ENCODE results near the gene SKA3. TPM values are rescaled to one million over a fixed set of nuclear protein-coding genes. Genes with fewer than 3 reads are reported as not detected.
"Not testable (repeated sequence)": the region's sequence is repeated elsewhere in the genome, so short reads cannot be mapped to it uniquely, and the experiment has no call there.

The SKA3 gene
- polyA plus RNA-seq, 1 donor (not counting 4 experiments of a cell fraction or from before 2014, with no cell fraction given): 13.4 TPM

GRCh38 chr13:21194756-21195155 is 18.4 kb upstream of the SKA3 start:
- H3K4me1 ChIP-seq (ENCODE audit: control insufficient read depth, extremely low read depth, insufficient read depth, low read length); dilution Hi-C loops (cut with MboI; ENCODE audit: extremely low pct_ligation_motif_present, low sequenced_read_pairs); H3K9me1 ChIP-seq (ENCODE audit: control insufficient read depth, extremely low read depth, insufficient read depth, low read length); H3K79me2 ChIP-seq (ENCODE audit: control insufficient read depth, insufficient read depth, low read length); H3K9me3 ChIP-seq (ENCODE audit: control insufficient read depth, low read depth, low read length); H3K4me3 ChIP-seq (ENCODE audit: control insufficient read depth in 2 of 3, extremely low read depth in 1 of 3, insufficient read depth in 2 of 3, low read depth in 1 of 3, low read length in 3 of 3); H2AFZ ChIP-seq (ENCODE audit: control insufficient read depth, low read length); H3K27ac ChIP-seq (ENCODE audit: control insufficient read depth, insufficient read depth, low read length); FAIRE-seq; DNase-seq (ENCODE audit: low read depth, low spot score); H3K9ac ChIP-seq (ENCODE audit: control insufficient read depth, extremely low read depth, insufficient read depth, low read length); H4K20me1 ChIP-seq (ENCODE audit: control insufficient read depth, extremely low read depth, insufficient read depth, low read length); H3K27me3 ChIP-seq (ENCODE audit: control insufficient read depth, extremely low read depth, insufficient read depth, low read length); H3K36me3 ChIP-seq (ENCODE audit: control insufficient read depth in 2 of 2, extremely low read depth in 1 of 2, insufficient read depth in 2 of 2, low read length in 2 of 2); H3K4me2 ChIP-seq (ENCODE audit: control insufficient read depth, extremely low read depth, insufficient read depth, low read depth, low read length): not testable (repeated sequence)

- DNase-seq (ENCODE audit: low read depth, low spot score); FAIRE-seq; H3K9me3 ChIP-seq (ENCODE audit: control insufficient read depth, low read depth, low read length); H3K4me2 ChIP-seq (ENCODE audit: control insufficient read depth, extremely low read depth, insufficient read depth, low read depth, low read length); H3K9ac ChIP-seq (ENCODE audit: control insufficient read depth, extremely low read depth, insufficient read depth, low read length); H3K27me3 ChIP-seq (ENCODE audit: control insufficient read depth, extremely low read depth, insufficient read depth, low read length); H3K4me1 ChIP-seq (ENCODE audit: control insufficient read depth, extremely low read depth, insufficient read depth, low read length); H3K4me3 ChIP-seq (ENCODE audit: control insufficient read depth in 2 of 3, extremely low read depth in 1 of 3, insufficient read depth in 2 of 3, low read depth in 1 of 3, low read length in 3 of 3); H4K20me1 ChIP-seq (ENCODE audit: control insufficient read depth, extremely low read depth, insufficient read depth, low read length); H3K9me1 ChIP-seq (ENCODE audit: control insufficient read depth, extremely low read depth, insufficient read depth, low read length); H3K27ac ChIP-seq (ENCODE audit: control insufficient read depth, insufficient read depth, low read length); H3K36me3 ChIP-seq (ENCODE audit: control insufficient read depth in 2 of 2, extremely low read depth in 1 of 2, insufficient read depth in 2 of 2, low read length in 2 of 2); dilution Hi-C loops (cut with MboI; ENCODE audit: extremely low pct_ligation_motif_present, low sequenced_read_pairs); H2AFZ ChIP-seq (ENCODE audit: control insufficient read depth, low read length); H3K79me2 ChIP-seq (ENCODE audit: control insufficient read depth, insufficient read depth, low read length): not testable (repeated sequence)
Observed at GRCh38 chr13:21186410-21186809, 10.1 kb upstream of the SKA3 start.

GRCh38 chr13:21181671-21182070 is 5.3 kb upstream of the SKA3 start:
- Histone ChIP-seq H2AFZ (ENCODE audit: control insufficient read depth, low read length) (no peak overlapping the region), H3K4me2 (ENCODE audit: control insufficient read depth, extremely low read depth, insufficient read depth, low read depth, low read length) (no peak overlapping the region), H4K20me1 (ENCODE audit: control insufficient read depth, extremely low read depth, insufficient read depth, low read length) (no peaks in the 10 kb centered on the region), H3K4me3 (ENCODE audit: control insufficient read depth in 2 of 3, extremely low read depth in 1 of 3, insufficient read depth in 2 of 3, low read depth in 1 of 3, low read length in 3 of 3) (no peak overlapping the region), H3K4me1 (ENCODE audit: control insufficient read depth, extremely low read depth, insufficient read depth, low read length) (peaks cover 6% of the 10 kb centered on the region), H3K9ac (ENCODE audit: control insufficient read depth, extremely low read depth, insufficient read depth, low read length) (no peak overlapping the region), H3K9me3 (ENCODE audit: control insufficient read depth, low read depth, low read length) (no peaks in the 10 kb centered on the region), H3K27me3 (ENCODE audit: control insufficient read depth, extremely low read depth, insufficient read depth, low read length) (no peaks in the 10 kb centered on the region), H3K27ac (ENCODE audit: control insufficient read depth, insufficient read depth, low read length) (no peak overlapping the region), H3K79me2 (ENCODE audit: control insufficient read depth, insufficient read depth, low read length) (peaks cover 15% of the 10 kb centered on the region), H3K36me3 (ENCODE audit: control insufficient read depth in 2 of 2, extremely low read depth in 1 of 2, insufficient read depth in 2 of 2, low read length in 2 of 2) (no peaks in the 10 kb centered on the region), H3K9me1 (ENCODE audit: control insufficient read depth, extremely low read depth, insufficient read depth, low read length) (no peaks in the 10 kb centered on the region)
- FAIRE-seq (no peak), DNase-seq (ENCODE audit: low read depth, low spot score) (no peak)
- dilution Hi-C loops (cut with MboI; ENCODE audit: extremely low pct_ligation_motif_present, low sequenced_read_pairs): no loop called here
- no peak for TF ChIP-seq EZH2 (IDR thresholded peaks at IDR 0.05; ENCODE audit: low read length)
- no peak for TF ChIP-seq CTCF (optimal IDR thresholded peaks at IDR 0.05 in 1 of 3, IDR thresholded peaks at IDR 0.05 in 1 of 3, conservative IDR thresholded peaks at IDR 0.05 in 1 of 3; ENCODE audit: extremely low read depth in 1 of 3, insufficient read depth in 2 of 3, low read length in 3 of 3)
